WTC11 (cell line): ENCODE measurements around the gene CLASP1. TPM values are rescaled to one million over a fixed set of nuclear protein-coding genes. Genes with fewer than 3 reads are reported as not detected.
A peak's percentile ranks its signal among the peaks of the same experiment; 100 is the strongest.

ENCODE experiments used
- ATAC-seq: fragments of 200-7000 bp; cut with Tn5 transposase; 2 replicates; pipeline ENCODE4 v1.10.0; 2021; ENCODE audit warnings: mild to moderate bottlenecking, moderate library complexity
- CTCF ChIA-PET: fragments of 300-600 bp; sonication (Branson Sonifier 250); formaldehyde crosslinking; loops from one replicate; lab custom pipeline; 2021; ENCODE audit warnings: antibody characterized with exemption; lab: Charles Lee
- POLR2A ChIA-PET: fragments of 350-600 bp; sonication (Branson Sonifier 250); formaldehyde crosslinking; loops from one replicate; lab custom pipeline; 2021; ENCODE audit warnings: antibody characterized with exemption; lab: Charles Lee
- DNase-seq: peaks from one replicate; pipeline ENCODE4 v3.0.0; 2021; ENCODE audit warnings: low spot score
- H3K27ac Mint-ChIP-seq: 2 replicates; pipeline ENCODE4 v1.8.0; 2021; ENCODE audit warnings: mixed read lengths
- H3K27me3 Mint-ChIP-seq: 2 replicates; pipeline ENCODE4 v1.8.0; 2021; ENCODE audit warnings: low read depth, mild to moderate bottlenecking, moderate library complexity, mixed read lengths
- H3K36me3 Mint-ChIP-seq: 2 replicates; pipeline ENCODE4 v1.8.0; 2021; ENCODE audit warnings: mixed read lengths
- H3K4me1 Mint-ChIP-seq: 2 replicates; pipeline ENCODE4 v1.8.0; 2022; ENCODE audit warnings: mixed read lengths
- H3K4me3 Mint-ChIP-seq: 2 replicates; pipeline ENCODE4 v1.8.0; 2021; ENCODE audit warnings: mild to moderate bottlenecking, moderate library complexity, mixed read lengths
- H3K9me3 Mint-ChIP-seq: 2 replicates; pipeline ENCODE4 v1.8.0; 2021; ENCODE audit warnings: mixed read lengths
- AFF4 ChIP-seq: sonication (generic); formaldehyde crosslinking; IDR thresholded peaks from 2 replicates; pipeline ENCODE4 v1.8.1; 2023; ENCODE audit warnings: mild to moderate bottlenecking, missing genetic modification reagents, borderline replicate concordance
- HMGA2 ChIP-seq: fragments of 250-450 bp; sonication (Bioruptor Pico); IDR thresholded peaks from 2 replicates; pipeline ENCODE4 v1.4.0; 2021; ENCODE audit warnings: mild to moderate bottlenecking, moderate library complexity
- PRRX2 ChIP-seq: fragments of 250-450 bp; sonication (Bioruptor Pico); IDR thresholded peaks from 2 replicates; pipeline ENCODE4 v1.8.0; 2021; ENCODE audit warnings: mild to moderate bottlenecking
- SMAD3 ChIP-seq: sonication (generic); formaldehyde crosslinking; IDR thresholded peaks from 2 replicates; pipeline ENCODE4 v1.8.0; 2022; ENCODE audit warnings: missing genetic modification reagents, mild to moderate bottlenecking, borderline replicate concordance
- ZBTB21 ChIP-seq: sonication (generic); formaldehyde crosslinking; IDR thresholded peaks from 2 replicates; pipeline ENCODE4 v1.8.1; 2023; ENCODE audit warnings: mild to moderate bottlenecking, missing genetic modification reagents, borderline replicate concordance
- total RNA-seq: library from RNA; stranded (reverse); gene quantifications from 3 replicates; pipeline ENCODE4 v1.2.3, GENCODE V29; 2021
- TF ChIP-seq, protein P1 (sequence below): sonication (generic); formaldehyde crosslinking; conservative IDR thresholded peaks from 2 replicates; pipeline ENCODE4 v1.8.1; 2022; ENCODE audit warnings: mild to moderate bottlenecking, missing genetic modification reagents
- TF ChIP-seq, protein P2 (sequence below): fragments of 250-450 bp; sonication (Bioruptor Pico); conservative IDR thresholded peaks from 2 replicates; pipeline ENCODE4 v1.9.0; 2021; ENCODE audit warnings: mild to moderate bottlenecking
- TF ChIP-seq, protein P3 (sequence below): sonication (generic); formaldehyde crosslinking; IDR thresholded peaks from 2 replicates; pipeline ENCODE4 v1.8.1; 2023; ENCODE audit warnings: mild to moderate bottlenecking, missing genetic modification reagents, moderate library complexity

CLASP1 gene
- total RNA-seq, 1 experiment from 2014 or later: 50.0 TPM

- TF ChIP-seq, protein P1, sequence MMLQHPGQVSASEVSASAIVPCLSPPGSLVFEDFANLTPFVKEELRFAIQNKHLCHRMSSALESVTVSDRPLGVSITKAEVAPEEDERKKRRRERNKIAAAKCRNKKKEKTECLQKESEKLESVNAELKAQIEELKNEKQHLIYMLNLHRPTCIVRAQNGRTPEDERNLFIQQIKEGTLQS (CRISPR knock-in tag): no peak
Observed at GRCh38 chr2:121519153-121519552, 130.1 kb downstream of the CLASP1 start (continued).

- H3K9me3 Mint-ChIP-seq: no peaks in the 10 kb centered on the region
- no peaks in the 10 kb centered on the region for H3K27me3 Mint-ChIP-seq
- H3K4me1 Mint-ChIP-seq: peaks cover 13% of the 10 kb centered on the region
- no peak for DNase-seq
- ATAC-seq: peak; percentile 57
- ChIA-PET CTCF (interaction anchor here (1.4 kb wide), 1 partner anchor 34 kb away, joined by 6 read pairs; no protein-coding TSS in a partner anchor), POLR2A (no interaction called here)
- H3K27ac Mint-ChIP-seq: peak overlapping the region; percentile 72
- H3K36me3 Mint-ChIP-seq: peaks cover 21% of the 10 kb centered on the region
- no peak overlapping the region for H3K4me3 Mint-ChIP-seq
- no peak for TF ChIP-seq ZBTB21
- TF ChIP-seq, protein P2, sequence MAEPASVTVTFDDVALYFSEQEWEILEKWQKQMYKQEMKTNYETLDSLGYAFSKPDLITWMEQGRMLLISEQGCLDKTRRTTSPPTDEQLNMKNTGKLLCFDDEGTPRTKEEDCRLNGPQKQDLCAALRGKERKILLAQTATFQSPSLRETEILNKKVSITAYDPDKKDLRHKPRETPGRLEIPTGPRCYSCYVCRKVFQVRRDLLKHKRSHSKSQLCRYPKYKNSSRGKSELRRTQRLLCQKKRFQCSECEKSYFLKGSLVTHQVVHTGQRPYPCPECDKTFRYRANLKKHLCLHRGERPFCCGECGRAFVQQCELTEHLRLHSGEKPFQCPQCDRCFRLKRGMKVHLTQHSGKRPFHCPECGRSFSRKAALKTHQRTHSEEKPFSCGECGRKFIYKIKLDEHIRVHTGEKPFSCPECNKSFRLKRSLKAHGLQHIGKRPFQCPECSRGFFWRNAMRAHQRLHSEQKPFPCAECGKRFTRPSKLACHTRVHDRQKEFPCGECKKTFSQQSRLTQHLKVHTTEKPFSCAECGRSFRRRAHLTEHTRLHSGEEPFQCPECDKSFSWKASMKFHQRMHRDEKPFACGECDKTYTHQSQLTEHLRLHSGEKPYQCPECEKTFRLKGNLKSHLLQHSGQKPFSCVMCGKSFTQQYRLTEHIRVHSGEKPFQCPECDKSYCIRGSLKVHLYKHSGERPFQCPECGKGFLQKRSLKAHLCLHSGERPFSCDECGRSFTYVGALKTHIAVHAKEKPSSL (CRISPR knock-in tag): no peak
Observed at GRCh38 chr2:121513597-121514333, 135.5 kb downstream of the CLASP1 start.

GRCh38 chr2:121510857-121511256 is 138.4 kb downstream of the CLASP1 start:
- CTCF ChIA-PET: no interaction called here

More at GRCh38 chr2:121510857-121511256, 138.4 kb downstream of the CLASP1 start:
- DNase-seq (no peak), ATAC-seq (no peak)
- TF ChIP-seq HMGA2 (CRISPR knock-in tag) (no peak), AFF4 (no peak), PRRX2 (CRISPR knock-in tag) (no peak), SMAD3 (CRISPR knock-in tag) (no peak)
- TF ChIP-seq, protein P1 (CRISPR knock-in tag): no peak
- TF ChIP-seq, protein P3, sequence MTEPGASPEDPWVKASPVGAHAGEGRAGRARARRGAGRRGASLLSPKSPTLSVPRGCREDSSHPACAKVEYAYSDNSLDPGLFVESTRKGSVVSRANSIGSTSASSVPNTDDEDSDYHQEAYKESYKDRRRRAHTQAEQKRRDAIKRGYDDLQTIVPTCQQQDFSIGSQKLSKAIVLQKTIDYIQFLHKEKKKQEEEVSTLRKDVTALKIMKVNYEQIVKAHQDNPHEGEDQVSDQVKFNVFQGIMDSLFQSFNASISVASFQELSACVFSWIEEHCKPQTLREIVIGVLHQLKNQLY (CRISPR knock-in tag): no peak
- H3K27me3 Mint-ChIP-seq: no peaks in the 10 kb centered on the region
- peaks cover 23% of the 10 kb centered on the region for H3K36me3 Mint-ChIP-seq
- POLR2A ChIA-PET: no interaction called here
- H3K9me3 Mint-ChIP-seq: no peaks in the 10 kb centered on the region
- no peak overlapping the region for H3K4me3 Mint-ChIP-seq
- H3K27ac Mint-ChIP-seq: 0 out of 2 replicates have a peak overlapping the region, but pooled peaks have one; percentile 30
- H3K4me1 Mint-ChIP-seq: peaks cover 13% of the 10 kb centered on the region
